ENCODE measurements around the gene UCK1.

UCK1 gene

DNA sequence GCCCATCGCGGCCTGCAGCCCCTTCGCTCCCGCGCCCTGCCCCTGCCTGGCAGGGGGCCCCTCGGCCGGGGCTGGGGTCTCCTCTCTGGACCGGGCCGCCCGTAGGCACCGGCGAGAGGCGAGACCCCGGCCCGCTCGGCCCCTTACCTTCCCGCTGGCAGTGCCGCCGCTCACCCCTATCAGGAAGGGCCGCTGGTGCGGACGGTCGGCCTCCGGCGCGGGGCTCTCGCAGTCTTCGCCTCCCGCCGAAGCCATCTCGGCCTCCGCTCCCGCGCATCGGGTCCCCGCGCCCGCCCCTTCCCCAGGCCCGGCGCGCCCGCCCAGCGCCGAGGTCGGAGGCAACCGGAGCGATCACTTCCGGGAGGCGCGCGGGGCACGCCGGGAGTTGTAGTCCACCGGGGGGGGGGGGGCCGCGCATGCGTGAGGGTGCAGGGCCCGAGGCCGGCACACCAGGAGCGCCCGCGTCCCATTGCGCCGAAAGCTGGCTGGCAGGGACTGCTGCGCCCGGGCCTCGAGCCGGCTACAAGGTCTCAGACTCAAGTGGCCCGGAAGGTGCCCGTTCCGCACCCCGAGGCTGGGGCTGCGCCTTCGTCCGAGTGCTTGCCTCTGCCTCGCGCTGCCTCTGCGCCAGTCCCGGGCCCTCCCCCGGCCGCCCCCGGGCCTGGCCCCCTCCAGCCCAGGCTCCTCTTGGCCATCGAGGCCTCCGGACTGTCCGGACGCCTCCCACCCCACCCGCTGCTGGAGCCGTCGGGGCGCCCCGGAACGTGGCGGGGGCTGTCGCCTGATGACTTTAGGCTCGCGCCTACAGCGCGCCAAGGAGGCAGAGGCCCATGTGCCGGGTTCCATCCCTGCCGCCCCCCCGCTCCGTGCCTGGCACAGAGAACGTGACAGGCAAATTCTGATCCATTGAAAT is at the start of gene UCK1:
Gene UCK1, minus strand, starts transcription at position 344 of the 913 bp plus-strand sequence. Its CDS starts 89 bp downstream, at position 255.
- no peak for FAIRE-seq

DNA sequence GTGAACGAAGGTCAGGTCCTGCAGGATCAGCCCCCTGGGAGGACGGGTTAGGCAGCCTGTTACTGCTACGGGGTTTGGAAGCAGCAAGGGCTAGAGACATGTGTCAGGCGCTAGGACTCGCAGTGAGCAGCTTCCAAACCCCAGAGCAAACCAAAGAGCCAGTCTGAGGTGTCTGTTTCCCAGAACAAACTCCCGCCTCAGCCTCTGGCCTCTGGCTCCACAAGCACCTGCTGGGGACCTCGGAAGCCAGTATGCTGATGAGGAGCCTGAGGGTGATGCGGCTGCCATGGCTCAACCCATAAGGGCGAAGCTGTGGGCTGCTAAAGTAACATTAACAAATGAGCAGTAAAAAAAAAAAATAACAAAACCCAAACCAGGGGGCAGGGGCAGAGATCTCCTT is 49.3 kb upstream of the UCK1 start:
- FAIRE-seq: no peak

DNA sequence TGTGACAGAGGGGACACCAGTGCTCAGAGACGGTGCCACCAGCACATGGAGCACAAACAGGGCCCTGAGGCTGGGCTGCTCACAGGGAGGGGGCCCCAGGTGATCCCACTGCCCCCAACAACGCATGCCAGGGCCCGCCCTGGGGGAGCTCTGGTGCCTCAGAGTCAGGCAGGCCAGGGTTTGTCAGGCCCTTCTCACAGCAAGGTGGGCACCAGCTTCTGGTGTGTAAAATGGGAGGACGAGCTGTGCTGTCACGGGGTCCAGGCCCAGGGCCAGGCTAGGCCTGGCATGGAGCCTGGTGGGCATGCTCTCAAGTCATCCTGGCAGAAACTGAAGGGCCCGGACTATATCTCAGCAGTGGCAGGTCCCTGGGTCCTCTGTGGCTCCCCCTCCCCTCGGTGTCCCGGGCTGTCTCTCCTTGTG is 48.7 kb upstream of the UCK1 start:
- FAIRE-seq: no peak

DNA sequence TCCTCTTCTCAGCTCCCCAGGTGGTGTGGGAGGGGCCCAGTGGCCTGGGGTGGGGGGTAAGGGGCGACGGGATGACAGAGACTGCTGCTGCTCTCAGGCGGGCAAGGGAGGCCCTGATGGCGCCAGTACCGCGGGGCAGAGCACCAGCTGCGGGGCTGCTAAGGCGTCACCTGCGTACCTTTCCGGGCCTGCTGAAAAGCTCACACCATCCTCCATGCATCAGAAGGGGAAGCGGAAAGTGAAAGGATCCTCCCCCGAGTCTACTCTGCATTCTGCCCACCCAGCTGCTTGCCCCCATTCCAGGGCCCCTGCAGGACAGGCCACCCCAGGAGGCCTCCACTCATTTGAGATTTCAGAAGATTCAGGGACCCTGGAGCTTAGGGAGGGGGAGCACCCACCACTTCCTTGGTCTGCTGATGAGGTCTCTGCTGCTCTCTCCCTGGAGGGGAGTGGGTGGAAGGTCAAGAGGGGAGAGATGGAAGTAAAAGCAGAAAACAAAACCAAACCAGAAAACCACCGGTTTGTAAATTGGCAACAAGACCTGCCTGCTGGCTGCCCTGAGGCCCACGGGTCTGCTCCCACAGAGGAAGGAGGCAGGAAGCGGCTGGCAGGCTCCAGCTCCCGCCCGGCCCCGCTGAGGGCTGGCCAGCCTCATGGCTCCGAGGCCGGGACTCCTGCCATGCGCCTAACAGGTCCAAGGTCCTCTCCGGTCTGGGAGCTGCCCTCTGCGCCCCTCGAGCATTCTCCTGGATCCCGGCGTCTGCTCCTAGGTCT is 47.9 kb upstream of the UCK1 start:
- FAIRE-seq: no peak

DNA sequence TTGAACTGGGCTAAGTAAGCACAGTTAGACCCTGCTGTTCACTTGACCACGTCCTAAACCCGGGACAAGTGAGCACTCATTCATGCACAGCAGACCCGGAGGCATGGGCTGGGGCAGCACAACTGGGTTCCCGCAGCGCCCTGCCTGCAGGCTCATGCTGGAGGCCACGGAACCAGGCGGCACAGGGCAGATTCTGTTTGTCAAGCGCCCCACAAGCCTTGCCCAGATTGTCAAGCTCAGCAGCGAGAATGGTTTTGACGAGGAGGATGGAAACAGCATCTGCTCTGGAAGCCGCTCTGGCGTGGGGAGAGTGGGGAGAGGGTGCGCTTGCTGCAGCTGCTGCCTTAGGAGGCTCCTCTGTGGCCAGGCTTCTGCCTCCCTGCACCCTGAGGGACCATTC is 47.0 kb upstream of the UCK1 start:
- FAIRE-seq: no peak

DNA sequence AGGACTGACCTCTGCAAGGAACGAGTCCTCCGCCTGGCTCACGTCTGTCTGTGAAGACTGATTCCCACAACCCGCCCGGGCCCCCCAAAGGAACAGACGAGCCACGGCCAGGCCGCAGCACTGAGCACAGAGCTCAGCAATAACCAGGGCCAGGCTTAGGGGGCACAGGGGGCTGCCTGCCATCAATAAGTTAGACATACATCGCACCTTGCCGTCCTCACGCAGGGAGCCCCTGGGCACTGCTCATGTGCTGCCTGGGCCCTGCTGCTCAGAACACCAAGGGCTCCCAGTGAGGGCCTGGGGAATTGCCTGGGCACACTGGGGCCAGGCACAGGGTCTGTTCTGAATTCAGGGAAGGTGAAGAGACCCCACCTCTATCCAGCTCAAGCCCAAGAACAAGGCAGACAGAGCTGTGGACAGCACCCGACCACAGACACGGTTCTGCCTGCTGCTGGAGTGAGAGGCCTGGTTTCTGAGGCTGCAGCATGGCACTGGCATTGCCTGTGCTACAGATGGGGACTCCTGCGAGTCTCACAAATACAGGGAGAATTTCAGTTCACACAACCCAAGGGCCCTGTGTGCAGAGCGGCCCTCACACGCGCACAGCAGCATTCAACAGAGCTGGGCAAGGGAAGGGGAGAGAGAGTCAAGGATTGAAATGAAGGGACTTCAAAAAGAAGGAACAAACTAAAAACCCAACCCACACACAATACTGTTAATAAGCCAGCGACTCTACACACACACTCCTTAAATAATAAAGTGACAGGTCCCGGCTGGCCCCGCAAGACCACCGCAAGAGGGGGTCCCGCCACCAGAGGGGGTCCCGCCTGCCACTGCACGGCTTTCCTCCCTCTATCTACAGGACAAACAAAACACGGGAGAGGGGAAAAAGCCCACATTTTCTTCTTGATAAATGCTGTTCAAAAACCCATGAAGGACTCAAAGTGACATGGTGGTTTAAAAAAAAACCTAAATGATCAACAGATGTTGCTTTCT is 46.2 kb upstream of the UCK1 start:
- no peak for FAIRE-seq

DNA sequence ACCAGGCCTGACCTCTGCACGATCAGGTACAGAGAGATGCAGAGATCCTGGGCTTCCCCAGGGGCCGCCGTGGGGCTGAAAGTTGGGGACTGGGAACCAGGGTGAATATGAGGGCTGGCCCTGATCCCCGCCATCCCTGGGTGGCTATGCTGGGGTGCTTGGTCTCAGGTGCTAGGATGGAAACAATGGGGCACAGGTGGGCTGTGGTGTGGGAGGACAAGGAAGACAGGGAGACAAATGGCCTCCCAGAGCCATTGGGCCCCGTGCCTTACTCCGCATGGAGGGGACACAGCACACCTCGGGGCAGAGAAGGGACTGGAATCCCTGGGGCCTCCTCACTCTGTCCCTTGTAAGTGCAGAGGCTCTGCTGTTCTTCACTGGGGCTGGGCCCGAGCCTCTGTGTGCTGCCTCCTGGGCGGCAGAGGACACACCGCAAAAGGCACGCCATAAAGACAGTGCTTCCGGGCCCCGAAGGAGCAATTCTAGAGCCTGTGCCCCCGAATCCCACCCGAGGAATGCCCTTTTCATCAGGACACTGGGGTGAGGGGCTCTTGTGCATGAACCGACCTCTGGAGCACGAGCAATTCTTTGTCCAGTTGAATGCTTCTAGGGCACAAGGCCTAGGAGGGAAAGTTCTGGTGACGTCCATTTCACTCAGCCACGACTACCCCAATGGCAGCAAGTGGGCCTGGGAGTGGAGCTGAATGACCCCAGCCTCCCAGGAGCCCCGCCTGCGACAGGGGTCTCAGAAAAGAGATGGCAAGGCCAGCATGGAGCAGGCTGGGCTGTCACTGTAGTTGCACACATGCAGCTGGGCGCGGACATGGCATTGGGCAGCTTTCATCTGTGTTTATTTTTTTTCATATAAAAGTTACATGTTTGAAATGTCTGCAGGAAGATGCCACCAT is 45.1 kb upstream of the UCK1 start:
- FAIRE-seq: no peak

DNA sequence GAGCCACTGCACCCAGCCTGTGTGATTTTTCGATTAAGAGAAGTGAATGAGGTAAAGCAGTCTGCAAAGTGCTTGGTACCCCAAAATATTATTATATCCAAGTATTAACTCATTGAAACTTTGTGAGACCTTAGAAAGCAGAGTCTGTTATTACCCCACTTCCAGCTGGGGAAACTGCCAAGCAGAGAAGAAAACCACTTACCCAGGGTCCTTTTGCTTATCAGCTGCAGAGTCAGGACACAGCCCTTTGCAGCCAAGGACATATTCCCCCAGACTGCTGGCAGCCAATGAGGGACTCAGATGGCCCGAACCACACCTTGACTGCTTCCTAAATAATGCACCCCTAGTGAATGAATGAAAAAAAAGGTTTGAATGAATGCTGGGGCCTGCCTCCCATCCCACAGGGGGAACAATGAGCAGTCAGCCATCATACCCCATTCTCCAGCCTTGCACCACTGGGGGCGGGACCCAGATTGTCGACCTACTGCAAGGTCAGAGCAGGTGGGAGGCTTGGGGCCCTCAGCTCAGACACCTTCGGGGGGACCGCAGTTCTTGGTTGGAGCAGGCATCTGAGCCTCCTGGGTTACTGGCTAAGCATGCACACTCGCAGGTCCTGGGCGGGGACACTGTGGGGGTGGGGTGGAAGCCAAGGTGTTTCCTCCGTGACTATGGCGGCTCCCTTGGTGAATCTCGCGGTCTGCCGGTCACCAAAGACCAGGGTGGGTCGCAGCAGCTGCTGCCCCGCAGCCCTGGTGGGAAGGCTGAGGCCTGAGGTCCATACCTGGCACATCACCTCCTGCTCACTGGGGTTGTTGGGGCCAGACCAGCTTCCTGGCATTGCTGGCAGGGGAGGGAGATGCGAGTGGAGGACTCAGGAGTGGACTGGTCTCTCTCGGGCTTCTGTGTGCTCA is 43.9 kb upstream of the UCK1 start:
- no peak for FAIRE-seq

DNA sequence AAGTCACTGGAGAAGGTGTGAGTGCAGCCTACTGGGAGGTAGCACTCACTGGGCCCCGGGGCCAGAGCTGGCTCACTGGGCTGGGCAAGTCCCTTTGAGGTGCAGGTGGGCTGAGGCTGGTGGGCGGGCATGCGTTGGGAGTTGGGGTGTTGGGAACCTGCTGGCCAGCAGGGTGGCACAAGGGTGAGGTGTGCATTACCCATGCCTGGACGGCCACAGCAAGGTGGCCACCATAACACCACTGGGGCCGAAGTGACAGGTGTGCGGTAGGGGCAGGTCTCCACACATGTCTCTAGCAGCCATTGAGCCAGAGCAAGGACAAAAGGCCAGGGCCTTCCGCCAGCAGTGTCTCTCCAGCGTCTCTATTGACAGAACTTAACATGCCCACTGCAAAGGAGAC is 36.8 kb upstream of the UCK1 start:
- no peak for FAIRE-seq

DNA sequence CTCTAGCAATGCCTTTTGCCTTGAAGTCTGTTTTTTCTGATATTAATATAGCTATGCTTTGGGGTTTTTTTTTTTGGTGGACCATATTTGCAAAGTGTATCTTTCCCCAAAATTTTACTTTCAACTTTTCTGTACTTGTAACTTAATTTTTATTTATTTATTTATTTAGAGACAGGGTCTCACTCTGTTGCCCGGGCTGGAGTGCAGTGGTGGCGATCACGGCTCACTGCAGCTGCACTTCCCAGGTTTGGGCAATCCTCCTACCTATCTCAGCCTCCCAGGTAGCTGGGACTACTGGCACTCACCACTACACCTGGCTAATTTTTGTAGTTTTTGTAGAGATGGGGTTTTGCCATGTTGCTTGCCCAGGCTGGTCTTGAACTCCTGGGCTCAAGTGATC is 35.1 kb upstream of the UCK1 start:
- no peak for FAIRE-seq

DNA sequence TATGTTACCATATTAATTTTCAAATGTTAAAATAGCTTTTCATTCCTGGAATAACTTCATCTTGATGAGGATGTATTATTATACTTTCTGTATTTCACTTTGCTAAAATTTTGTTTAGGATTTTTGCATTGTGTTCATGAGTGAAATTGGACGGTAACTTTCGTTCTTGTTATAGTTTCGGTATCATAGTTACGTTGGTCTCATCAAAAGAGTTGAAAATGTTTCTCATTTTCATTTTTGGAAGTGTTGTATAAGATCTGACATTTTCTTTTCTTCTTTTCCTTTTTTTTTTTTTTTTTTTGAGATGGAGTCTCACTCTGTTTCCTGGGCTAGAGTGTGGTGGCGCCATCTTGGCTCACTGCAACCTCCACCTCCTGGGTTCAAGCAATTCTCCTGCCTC is 34.3 kb upstream of the UCK1 start:
- no peak for FAIRE-seq

DNA sequence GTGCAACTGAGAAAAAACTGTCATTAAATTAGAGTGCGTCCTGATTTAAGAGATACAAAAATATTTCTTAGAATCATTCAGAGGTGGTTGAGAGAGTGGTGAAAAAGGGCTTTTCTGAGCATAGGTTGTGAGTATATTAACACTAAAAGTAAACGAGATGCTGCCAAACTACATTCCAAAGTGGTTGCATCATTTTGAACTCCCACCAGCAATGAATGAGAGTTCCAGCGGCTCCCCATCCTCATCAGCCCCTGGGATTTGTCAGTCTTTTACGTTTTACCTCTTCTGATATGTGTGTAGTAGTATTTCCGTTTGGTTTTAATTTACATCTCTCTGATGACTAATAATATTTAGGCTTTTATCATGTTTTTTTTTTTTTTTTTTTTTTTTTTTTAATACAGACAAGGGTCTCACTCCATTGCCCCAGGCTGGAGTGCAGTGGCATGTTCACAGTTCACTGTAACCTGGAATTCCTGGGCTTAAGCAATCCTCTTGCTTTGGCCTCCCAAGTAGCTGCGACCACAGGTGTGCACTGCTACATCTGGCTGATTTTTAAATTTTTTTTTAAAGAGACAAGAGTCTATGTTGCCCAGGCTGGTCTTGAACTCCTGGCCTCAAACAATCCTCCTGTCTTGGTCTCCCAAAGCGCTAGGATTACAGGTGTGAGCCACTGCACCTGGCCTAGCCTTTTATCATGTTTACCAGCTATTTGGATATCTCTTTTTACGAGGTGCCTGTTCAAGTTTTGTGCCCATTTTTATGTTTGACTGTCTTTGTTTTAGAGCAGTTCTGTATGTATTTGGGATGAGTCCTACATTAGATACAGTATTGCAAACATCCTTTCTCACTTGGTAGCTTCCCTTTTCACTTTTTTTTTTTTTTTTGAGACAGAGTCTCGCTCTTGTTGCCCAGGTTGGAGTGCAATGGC is 31.2 kb upstream of the UCK1 start:
- FAIRE-seq: no peak

DNA sequence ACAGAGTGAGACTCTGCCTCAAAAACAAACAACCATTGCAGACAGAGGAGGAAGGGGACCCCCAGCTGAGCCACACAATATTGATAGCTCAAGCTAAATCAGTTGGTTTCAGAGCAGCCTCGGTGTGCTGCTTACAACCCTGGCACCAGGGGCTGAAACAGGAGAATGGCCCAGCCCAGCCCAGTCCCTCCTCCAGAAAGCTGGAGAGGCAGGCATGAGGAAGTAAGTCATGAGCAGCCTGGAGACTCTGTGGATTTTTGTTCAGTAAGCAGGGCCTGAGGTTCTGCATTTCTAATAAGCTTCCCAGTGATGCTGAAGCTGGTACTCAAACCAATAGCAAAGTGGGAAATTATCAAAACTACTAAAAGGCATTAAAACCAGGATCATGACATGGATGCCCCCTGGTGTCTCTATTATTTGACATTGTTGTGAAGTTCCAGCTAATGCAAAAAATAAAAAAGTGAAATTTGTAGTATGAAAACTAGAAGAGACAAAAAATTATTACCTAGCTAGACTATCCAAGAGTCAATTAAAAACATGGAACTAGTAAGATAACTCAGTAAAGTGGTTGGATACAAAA is 28.4 kb upstream of the UCK1 start:
- FAIRE-seq: no peak

DNA sequence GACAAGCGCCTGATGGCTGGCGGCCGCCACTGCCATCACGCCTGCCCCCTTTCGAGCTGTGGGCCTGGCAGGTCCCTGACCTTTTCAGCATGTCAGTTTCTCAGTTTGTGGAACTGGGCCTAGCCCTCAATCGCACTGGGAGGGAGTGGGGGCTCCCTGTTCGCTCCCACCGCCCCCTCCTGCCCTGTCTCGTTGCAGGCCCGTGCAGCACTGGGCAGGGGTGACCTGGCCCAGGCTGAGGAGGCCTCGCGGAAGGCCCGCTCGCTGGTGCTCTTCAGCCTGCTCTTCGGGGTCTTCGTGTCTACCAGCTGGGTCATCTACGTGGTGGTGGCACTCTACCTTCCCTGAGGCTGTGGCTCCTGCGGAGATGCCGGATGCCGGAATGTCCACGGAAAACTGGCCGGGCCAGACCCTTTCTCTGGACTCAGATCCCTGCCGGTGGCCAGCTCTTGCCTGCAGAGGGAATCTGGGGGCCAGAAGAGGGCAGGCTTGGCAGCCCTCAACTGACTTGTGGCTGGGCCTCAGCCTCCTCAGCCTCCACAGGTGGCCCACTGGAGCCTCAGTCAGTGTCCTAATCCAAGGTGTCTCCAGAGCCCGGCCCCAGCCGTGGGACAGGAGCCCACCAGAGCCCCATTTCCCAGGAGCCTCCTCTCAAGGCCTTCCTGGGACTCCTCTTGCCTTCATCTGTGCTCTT is 26.9 kb upstream of the UCK1 start:
- no peak for FAIRE-seq

DNA sequence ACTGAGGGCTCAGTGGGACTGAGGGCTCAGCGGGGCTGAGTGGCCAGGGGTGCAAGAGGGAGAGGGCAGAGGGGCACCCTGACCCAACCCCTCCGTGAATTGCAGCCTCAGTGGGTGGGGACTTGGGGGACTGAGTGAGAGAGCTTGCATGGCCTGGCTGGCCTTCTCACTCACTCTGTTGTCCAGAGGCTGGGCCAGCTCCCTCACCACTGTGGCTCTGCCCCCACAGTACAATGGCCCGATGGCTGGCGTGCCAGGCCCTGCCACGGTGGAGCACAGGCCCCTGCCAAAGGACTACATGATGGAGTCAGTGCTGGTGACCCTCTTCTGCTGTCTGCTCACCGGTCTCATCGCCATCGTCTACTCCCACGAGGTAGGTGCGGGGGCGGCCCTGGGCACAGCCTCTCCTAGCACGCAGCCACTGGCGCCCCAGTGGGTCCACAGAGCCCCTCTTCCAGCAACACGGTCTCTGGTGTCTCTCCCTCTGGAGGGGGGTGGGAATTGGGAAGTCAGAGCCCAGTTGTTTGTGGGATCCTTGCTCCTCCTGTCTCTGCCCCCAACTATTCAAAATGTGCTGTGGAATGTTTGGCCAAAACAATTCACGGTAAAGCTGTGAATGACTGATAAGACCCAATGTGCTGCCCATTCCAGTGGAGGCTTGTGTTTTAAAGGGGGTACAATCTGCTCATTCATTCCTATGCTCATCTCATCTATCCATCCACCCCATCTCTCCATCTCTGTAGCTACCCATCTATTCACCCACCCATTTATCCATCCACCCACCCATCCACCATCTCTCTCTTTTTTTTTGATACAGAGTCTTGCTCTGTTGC is 25.0 kb upstream of the UCK1 start:
- FAIRE-seq: no peak

DNA sequence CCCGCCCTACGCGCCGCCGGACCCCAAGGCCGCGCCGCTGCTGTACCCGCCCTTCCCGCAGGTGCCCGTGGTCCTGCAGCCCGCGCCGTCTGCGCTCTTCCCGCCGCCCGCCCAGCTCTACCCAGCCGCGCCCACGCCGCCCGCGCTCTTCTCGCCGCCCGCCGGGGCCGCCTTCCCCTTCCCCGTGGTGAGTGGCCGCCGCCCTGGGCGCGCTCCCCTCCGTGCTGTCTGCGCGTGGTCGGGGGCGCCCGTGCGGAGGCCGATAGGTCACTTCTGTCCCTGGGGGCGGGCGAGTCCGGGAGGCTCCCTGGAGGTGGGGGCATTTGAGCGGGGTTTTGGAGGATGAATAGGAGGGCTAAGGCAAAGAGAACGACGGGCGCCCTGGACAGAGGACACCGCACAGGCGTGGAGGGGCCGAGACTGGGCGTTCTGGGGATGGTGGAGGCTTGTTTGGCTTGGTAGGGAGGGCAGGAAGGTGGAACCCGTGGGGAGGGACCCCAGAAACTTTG is 23.8 kb upstream of the UCK1 start:
- FAIRE-seq: no peak

Data from A204.1 (cell line).